OCI-LY7 (cell line): Measurements from ENCODE around the gene HDGFL2.

ENCODE experiments used
- EZH2phosphoT487 ChIP-seq: fragments of 200-600 bp; sonication (generic); IDR thresholded peaks from 2 replicates; pipeline ENCODE4 v1.6.1; 2018; ENCODE audit warnings: low read depth, borderline replicate concordance, mild to moderate bottlenecking, mixed run types, antibody characterized with exemption, low read length, moderate library complexity, mixed read lengths
- TF ChIP-seq, protein P1 (sequence below): fragments of 200-600 bp; sonication (generic); conservative IDR thresholded peaks from 2 replicates; pipeline ENCODE4 v1.5.1; 2014; ENCODE audit warnings: mild to moderate bottlenecking, antibody characterized with exemption, low read length, moderate library complexity, mixed read lengths

DNA sequence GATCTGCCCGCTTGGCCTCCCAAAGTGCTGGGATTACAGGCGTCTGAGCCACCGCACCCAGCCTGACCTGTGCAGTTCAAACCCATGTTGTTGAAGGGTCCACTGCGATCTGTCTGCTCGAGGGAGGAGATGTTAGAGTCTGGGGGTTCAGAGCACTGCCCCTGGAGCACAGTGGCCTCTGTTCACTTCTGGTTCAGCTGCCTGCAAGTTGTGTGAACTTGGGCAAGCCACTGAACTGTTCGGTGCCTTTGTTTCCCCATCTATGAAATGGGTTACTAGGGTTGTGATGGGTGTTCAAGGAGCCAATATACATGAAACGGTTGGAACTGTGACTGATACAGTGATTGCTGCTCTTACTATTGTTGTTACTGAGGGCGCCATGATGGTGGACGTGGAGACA lies 61.2 kb downstream of the HDGFL2 start:
- TF ChIP-seq, protein P1, sequence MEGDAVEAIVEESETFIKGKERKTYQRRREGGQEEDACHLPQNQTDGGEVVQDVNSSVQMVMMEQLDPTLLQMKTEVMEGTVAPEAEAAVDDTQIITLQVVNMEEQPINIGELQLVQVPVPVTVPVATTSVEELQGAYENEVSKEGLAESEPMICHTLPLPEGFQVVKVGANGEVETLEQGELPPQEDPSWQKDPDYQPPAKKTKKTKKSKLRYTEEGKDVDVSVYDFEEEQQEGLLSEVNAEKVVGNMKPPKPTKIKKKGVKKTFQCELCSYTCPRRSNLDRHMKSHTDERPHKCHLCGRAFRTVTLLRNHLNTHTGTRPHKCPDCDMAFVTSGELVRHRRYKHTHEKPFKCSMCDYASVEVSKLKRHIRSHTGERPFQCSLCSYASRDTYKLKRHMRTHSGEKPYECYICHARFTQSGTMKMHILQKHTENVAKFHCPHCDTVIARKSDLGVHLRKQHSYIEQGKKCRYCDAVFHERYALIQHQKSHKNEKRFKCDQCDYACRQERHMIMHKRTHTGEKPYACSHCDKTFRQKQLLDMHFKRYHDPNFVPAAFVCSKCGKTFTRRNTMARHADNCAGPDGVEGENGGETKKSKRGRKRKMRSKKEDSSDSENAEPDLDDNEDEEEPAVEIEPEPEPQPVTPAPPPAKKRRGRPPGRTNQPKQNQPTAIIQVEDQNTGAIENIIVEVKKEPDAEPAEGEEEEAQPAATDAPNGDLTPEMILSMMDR, result no peak
- TF ChIP-seq EZH2phosphoT487, result no peak
